Panc1 (cell line): Measurements from ENCODE around the gene C10orf143. TPM values are rescaled to one million over a fixed set of nuclear protein-coding genes. Genes with fewer than 3 reads are reported as not detected.

ENCODE experiments used
- ATAC-seq: fragments of 200-7000 bp; cut with Tn5 transposase; 2 replicates; pipeline ENCODE4 v1.9.1; 2020; ENCODE audit warnings: mild to moderate bottlenecking, moderate library complexity
- BruUV-seq: library from RNA; stranded (reverse); fragments of 400-500 nt; replicated peaks from 2 replicates; lab custom pipeline; 2021; lab: Mats Ljungman, UMichigan
- CTCF ChIA-PET: fragments of 300-600 bp; sonication (Branson Sonifier 250); formaldehyde crosslinking; loops from one replicate; lab custom pipeline; 2022; ENCODE audit warnings: antibody characterized with exemption; lab: Charles Lee
- POLR2A ChIA-PET: fragments of 300-600 bp; sonication (Branson Sonifier 250); formaldehyde crosslinking; loops from one replicate; lab custom pipeline; 2022; ENCODE audit warnings: antibody characterized with exemption; lab: Charles Lee
- DNase-seq: peaks from one replicate; pipeline ENCODE4 v3.0.0-alpha.2; 2010; ENCODE audit warnings: low read depth, low spot score
- H3K27ac ChIP-seq: 2 replicates; pipeline ENCODE4 v1.5.1; 2011; ENCODE audit warnings: mild to moderate bottlenecking, low read length, inconsistent platforms
- H3K27me3 ChIP-seq: fragments of 200-500 bp; sonication (Bioruptor generic); 2 replicates; pipeline ENCODE4 v1.6.0; 2014; ENCODE audit warnings: low read length, inconsistent platforms; ENCODE audit not compliant: control insufficient read depth, insufficient read depth
- H3K36me3 ChIP-seq: fragments of 200-500 bp; sonication (Bioruptor generic); 2 replicates; pipeline ENCODE4 v1.5.1; 2014; ENCODE audit warnings: inconsistent platforms, mild to moderate bottlenecking, low read length, moderate library complexity; ENCODE audit not compliant: control insufficient read depth, insufficient read depth
- H3K4me1 ChIP-seq: 2 replicates; pipeline ENCODE4 v1.5.1; 2011; ENCODE audit warnings: inconsistent platforms, mild to moderate bottlenecking, low read length, moderate library complexity; ENCODE audit not compliant: control insufficient read depth, insufficient read depth
- H3K4me3 ChIP-seq, 2 experiments: 2 replicates each; pipeline ENCODE4 v1.5.1; 2011 to 2012; ENCODE audit warnings: low read depth in 2 of 2, low read length in 2 of 2, mild to moderate bottlenecking in 2 of 2, inconsistent platforms in 1 of 2, moderate library complexity in 1 of 2
- H3K9me3 ChIP-seq: fragments of 200-500 bp; sonication (Bioruptor generic); 2 replicates; pipeline ENCODE4 v1.5.1; 2014; ENCODE audit warnings: low read depth, mild to moderate bottlenecking, inconsistent platforms, low read length, moderate library complexity; ENCODE audit not compliant: control insufficient read depth, insufficient read depth
- CTCF ChIP-seq: fragments of 450-650 bp; IDR thresholded peaks from 2 replicates; pipeline ENCODE4 v1.5.1; 2017; ENCODE audit warnings: mild to moderate bottlenecking
- POLR2AphosphoS5 ChIP-seq: IDR thresholded peaks from 2 replicates; pipeline ENCODE4 v1.6.1; 2012; ENCODE audit warnings: mild to moderate bottlenecking, low read depth, low read length, moderate library complexity
- REST ChIP-seq, 2 experiments: IDR thresholded peaks; 2 replicates each; pipeline ENCODE4 v1.6.1; 2011 to 2012; ENCODE audit warnings: low read depth in 2 of 2, control low read depth in 1 of 2, low read length in 1 of 2, mild to moderate bottlenecking in 1 of 2, moderate library complexity in 1 of 2; ENCODE audit not compliant: insufficient read depth in 1 of 2
- SIN3A ChIP-seq: IDR thresholded peaks from 2 replicates; pipeline ENCODE4 v1.6.1; 2012; ENCODE audit warnings: low read depth, mild to moderate bottlenecking, low read length, moderate library complexity, borderline replicate concordance; ENCODE audit not compliant: insufficient read depth
- TCF7L2 ChIP-seq: IDR thresholded peaks from 2 replicates; pipeline ENCODE4 v1.6.1; 2011; ENCODE audit warnings: mild to moderate bottlenecking, low read depth, low read length, inconsistent platforms
- in situ Hi-C: cut with HindIII; loops from 2 replicates; pipeline ENCODE4 v1.10.0; 2016; ENCODE audit warnings: low sequenced_read_pairs, low pct_unique_long_range_greater_than_20kb
- intact Hi-C: fragments of 100-400 bp; cut with micrococcal nuclease; formaldehyde crosslinking; loops from one replicate; pipeline ENCODE4 v1.10.0; 2022; ENCODE audit not compliant: unreplicated experiment
- total RNA-seq: library from RNA; stranded (reverse); gene quantifications from one replicate; pipeline ENCODE4 v1.2.1, GENCODE V29; 2021; ENCODE audit not compliant: unreplicated experiment

The C10orf143 gene
- total RNA-seq, 1 experiment from 2014 or later: 1.0 TPM

GRCh38 chr10:130053561-130053960 is 57.1 kb downstream of the C10orf143 start:
- CTCF ChIA-PET: no interaction called here
- H3K9me3 ChIP-seq: no peaks in the 10 kb centered on the region; the same call in 1 of the 2 replicates
- intact Hi-C loops: no loop called here
- in situ Hi-C loops: no loop called here
- H3K4me1 ChIP-seq: no peaks in the 10 kb centered on the region
- H3K27me3 ChIP-seq: no peaks in the 10 kb centered on the region; the same call in 1 of the 2 replicates
- ATAC-seq: no peak
- H3K27ac ChIP-seq: no peak overlapping the region
- no peak for TF ChIP-seq SIN3A
- no peak for TF ChIP-seq POLR2AphosphoS5
- TF ChIP-seq CTCF: no peak
- TF ChIP-seq REST (IDR thresholded peaks at IDR 0.05; ENCODE audit: insufficient read depth in 1 of 2, low read depth in 2 of 2, low read length in 1 of 2): no peak
- no peak for TF ChIP-seq TCF7L2
- POLR2A ChIA-PET: no interaction called here
- BruUV-seq: no TSS peak
- H3K36me3 ChIP-seq: no peaks in the 10 kb centered on the region
- no peak overlapping the region for H3K4me3 ChIP-seq
- no peak for DNase-seq

GRCh38 chr10:130052193-130052592 is 58.4 kb downstream of the C10orf143 start:
- Histone ChIP-seq H3K27ac (no peak overlapping the region), H3K4me1 (no peaks in the 10 kb centered on the region), H3K4me3 (no peak overlapping the region), H3K27me3 (peaks cover 2% of the 10 kb centered on the region; the same call in 1 of the 2 replicates), H3K9me3 (no peaks in the 10 kb centered on the region; the same call in 1 of the 2 replicates), H3K36me3 (no peaks in the 10 kb centered on the region)
- POLR2A ChIA-PET: no interaction called here
- CTCF ChIA-PET: no interaction called here
- DNase-seq (no peak), ATAC-seq (no peak)
- in situ Hi-C loops (no loop called here), intact Hi-C loops (no loop called here)
- BruUV-seq: no TSS peak
- TF ChIP-seq CTCF: no peak
- TF ChIP-seq REST (IDR thresholded peaks at IDR 0.05; ENCODE audit: insufficient read depth in 1 of 2, low read depth in 2 of 2, low read length in 1 of 2): no peak
- no peak for TF ChIP-seq POLR2AphosphoS5
- TF ChIP-seq SIN3A: no peak
- no peak for TF ChIP-seq TCF7L2
